Measurements from ENCODE around the gene ZNF710.
A peak's percentile ranks its signal among the peaks of the same experiment; 100 is the strongest.

ZNF710 gene

GRCh38 chr15:90039996-90040395, 38.9 kb downstream of the ZNF710 start:
- no peak for DNase-seq (ENCODE audit: low read depth)

- no peak for DNase-seq (ENCODE audit: low read depth)
Measured at GRCh38 chr15:90040618-90041017, 39.5 kb downstream of the ZNF710 start.

GRCh38 chr15:90042356-90042755, 41.2 kb downstream of the ZNF710 start:
- no peak for DNase-seq (ENCODE audit: low read depth)

GRCh38 chr15:90042766-90043529, 41.8 kb downstream of the ZNF710 start:
- DNase-seq (ENCODE audit: low read depth), result no peak

- DNase-seq (ENCODE audit: low read depth), result no peak
Measured at GRCh38 chr15:90043530-90044010, 42.4 kb downstream of the ZNF710 start.

- DNase-seq (ENCODE audit: low read depth), result no peak
Measured at GRCh38 chr15:90044191-90044590, 43.1 kb downstream of the ZNF710 start.

- DNase-seq (ENCODE audit: low read depth), result no peak
Measured at GRCh38 chr15:90044916-90045371, 43.8 kb downstream of the ZNF710 start.

GRCh38 chr15:90046289-90046688, 45.2 kb downstream of the ZNF710 start:
- DNase-seq (ENCODE audit: low read depth), result no peak

GRCh38 chr15:90046911-90047392, 45.8 kb downstream of the ZNF710 start:
- DNase-seq (ENCODE audit: low read depth), result no peak

- DNase-seq (ENCODE audit: low read depth), result no peak
Measured at GRCh38 chr15:90047956-90048575, 46.9 kb downstream of the ZNF710 start.

GRCh38 chr15:90049030-90049429, 47.9 kb downstream of the ZNF710 start:
- no peak for DNase-seq (ENCODE audit: low read depth)

- no peak for DNase-seq (ENCODE audit: low read depth)
Measured at GRCh38 chr15:90049666-90050604, 48.8 kb downstream of the ZNF710 start.

GRCh38 chr15:90051874-90052273, 50.8 kb downstream of the ZNF710 start:
- DNase-seq (ENCODE audit: low read depth), result no peak

- DNase-seq (ENCODE audit: low read depth), result no peak
Measured at GRCh38 chr15:90053685-90054466, 52.8 kb downstream of the ZNF710 start.

GRCh38 chr15:90054618-90055097, 53.5 kb downstream of the ZNF710 start:
- no peak for DNase-seq (ENCODE audit: low read depth)

- DNase-seq (ENCODE audit: low read depth), result no peak
Measured at GRCh38 chr15:90055182-90055581, 54.1 kb downstream of the ZNF710 start.

- DNase-seq (ENCODE audit: low read depth), result no peak
Measured at GRCh38 chr15:90056529-90056928, 55.4 kb downstream of the ZNF710 start.

- no peak for DNase-seq (ENCODE audit: low read depth)
Measured at GRCh38 chr15:90058308-90058707, 57.2 kb downstream of the ZNF710 start.

- DNase-seq (ENCODE audit: low read depth), result no peak
Measured at GRCh38 chr15:90058775-90059174, 57.7 kb downstream of the ZNF710 start.

GRCh38 chr15:90059208-90059985, 58.3 kb downstream of the ZNF710 start:
- DNase-seq (ENCODE audit: low read depth), result peak; percentile 17

Measured in stimulated activated CD8-positive, alpha-beta memory T cell treated with anti-CD3 and anti-CD28 coated beads, Interleukin-15, amount 100 ng/mL, for 1 hour (primary cell).